Left ventricle myocardium inferior (tissue), 1 donor: ENCODE measurements around the gene CTTN. TPM values are rescaled to one million over a fixed set of nuclear protein-coding genes. Genes with fewer than 3 reads are reported as not detected.

Experiments used
- DNase-seq: peaks from one replicate; pipeline ENCODE4 v3.0.0-alpha.2; 2020
- H3K27ac ChIP-seq: fragments of 200-600 bp; replicated peaks from 2 replicates; pipeline ENCODE4 v1.8.0; 2021
- H3K27me3 ChIP-seq: fragments of 200-600 bp; 2 replicates; pipeline ENCODE4 v1.8.0; 2021; ENCODE audit warnings: low read depth
- H3K36me3 ChIP-seq: fragments of 200-600 bp; 2 replicates; pipeline ENCODE4 v1.8.0; 2021
- H3K4me1 ChIP-seq: fragments of 200-600 bp; 2 replicates; pipeline ENCODE4 v1.8.0; 2021
- H3K4me3 ChIP-seq: fragments of 200-600 bp; 2 replicates; pipeline ENCODE4 v1.8.0; 2021; ENCODE audit warnings: mild to moderate bottlenecking, moderate library complexity
- H3K9me3 ChIP-seq: fragments of 200-600 bp; replicated peaks from 2 replicates; pipeline ENCODE4 v1.8.0; 2021
- intact Hi-C: fragments of 100-400 bp; cut with micrococcal nuclease; formaldehyde crosslinking; loops from one replicate; pipeline ENCODE4 v1.11.0; 2022
- total RNA-seq: library from RNA; stranded (reverse); fragmentation: NEBNext Ultra II Directional; extraction: Animal tissue kit (Norgen Biotek cat#: 25700); gene quantifications from one replicate; pipeline ENCODE4 v1.2.1, GENCODE V29; 2021
- TF ChIP-seq, protein P1 (sequence below): fragments of 200-600 bp; IDR thresholded peaks from 2 replicates; pipeline ENCODE4 v1.8.0; 2021; ENCODE audit warnings: antibody characterized with exemption, mild to moderate bottlenecking, borderline replicate concordance
- donor health status: DM: no; HTN: yes; CAD: no; lungs with severe emphysema.

Gene CTTN
- total RNA-seq, 1 donor from 2014 or later: 144 TPM

DNA sequence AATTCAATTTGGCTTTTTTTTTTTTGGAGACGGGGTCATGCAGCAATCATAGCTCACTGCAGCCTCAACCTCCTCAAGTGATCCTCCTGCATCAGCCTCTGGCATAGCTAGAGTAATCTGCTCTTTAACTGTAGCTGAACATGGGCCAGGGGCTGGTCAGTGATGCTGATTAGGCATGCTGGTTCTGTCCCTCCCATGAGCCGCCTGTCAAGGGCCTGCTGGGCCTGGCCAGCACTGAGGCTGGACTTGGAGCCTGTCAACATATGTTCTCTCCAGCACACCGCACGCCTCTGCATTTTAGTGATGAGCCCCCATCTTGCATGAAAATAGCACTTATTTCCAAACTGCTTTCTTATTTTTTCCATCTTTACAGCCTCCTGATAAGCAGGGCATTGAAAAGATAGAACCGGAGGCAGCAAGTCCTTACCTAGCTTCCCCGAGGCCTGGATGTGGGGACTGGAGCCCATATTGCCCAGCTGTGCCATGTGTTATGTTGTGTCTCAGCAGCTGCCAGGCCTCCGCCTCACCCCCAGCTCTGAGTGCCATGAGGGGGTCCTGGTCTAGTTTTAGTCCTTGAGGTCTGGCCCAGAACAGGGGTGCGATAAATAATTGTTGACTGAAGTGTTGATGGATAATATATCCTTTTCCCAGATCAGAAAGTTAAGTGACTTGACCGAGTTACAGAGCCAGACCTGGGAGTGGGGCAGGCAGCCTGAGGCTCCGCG is 80.0 kb downstream of the CTTN start:
- no peaks in the 10 kb centered on the region for H3K27me3 ChIP-seq
- intact Hi-C loops: no loop called here
- H3K4me3 ChIP-seq: no peak overlapping the region
- no peaks in the 10 kb centered on the region for H3K36me3 ChIP-seq
- TF ChIP-seq, protein P1, sequence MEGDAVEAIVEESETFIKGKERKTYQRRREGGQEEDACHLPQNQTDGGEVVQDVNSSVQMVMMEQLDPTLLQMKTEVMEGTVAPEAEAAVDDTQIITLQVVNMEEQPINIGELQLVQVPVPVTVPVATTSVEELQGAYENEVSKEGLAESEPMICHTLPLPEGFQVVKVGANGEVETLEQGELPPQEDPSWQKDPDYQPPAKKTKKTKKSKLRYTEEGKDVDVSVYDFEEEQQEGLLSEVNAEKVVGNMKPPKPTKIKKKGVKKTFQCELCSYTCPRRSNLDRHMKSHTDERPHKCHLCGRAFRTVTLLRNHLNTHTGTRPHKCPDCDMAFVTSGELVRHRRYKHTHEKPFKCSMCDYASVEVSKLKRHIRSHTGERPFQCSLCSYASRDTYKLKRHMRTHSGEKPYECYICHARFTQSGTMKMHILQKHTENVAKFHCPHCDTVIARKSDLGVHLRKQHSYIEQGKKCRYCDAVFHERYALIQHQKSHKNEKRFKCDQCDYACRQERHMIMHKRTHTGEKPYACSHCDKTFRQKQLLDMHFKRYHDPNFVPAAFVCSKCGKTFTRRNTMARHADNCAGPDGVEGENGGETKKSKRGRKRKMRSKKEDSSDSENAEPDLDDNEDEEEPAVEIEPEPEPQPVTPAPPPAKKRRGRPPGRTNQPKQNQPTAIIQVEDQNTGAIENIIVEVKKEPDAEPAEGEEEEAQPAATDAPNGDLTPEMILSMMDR: no peak
- DNase-seq: no peak
- H3K9me3 ChIP-seq: no peaks in the 10 kb centered on the region
- peaks cover 42% of the 10 kb centered on the region for H3K4me1 ChIP-seq
- peak overlapping the region; percentile 74 for H3K27ac ChIP-seq

DNA sequence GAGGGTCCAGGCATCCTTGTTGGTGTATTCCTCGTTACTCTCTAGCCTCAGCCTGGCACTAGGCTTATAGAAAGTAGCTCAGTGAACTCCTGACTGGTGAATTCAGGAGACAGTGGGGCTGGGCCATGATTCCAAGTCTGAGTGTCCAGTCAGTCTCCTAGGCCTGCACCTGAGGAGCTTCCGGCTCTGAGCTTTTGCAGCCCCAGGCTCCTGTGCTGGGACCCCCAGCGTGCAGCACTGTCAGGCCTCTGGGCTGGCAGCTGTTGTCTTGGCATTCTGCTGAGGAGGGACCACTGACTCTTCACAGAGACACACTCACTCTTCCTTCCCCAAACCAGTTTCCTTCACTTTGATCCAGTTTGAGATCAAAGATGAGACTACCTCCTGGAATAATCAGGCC is 82.4 kb downstream of the CTTN start:
- DNase-seq: peak; percentile 10
- H3K27ac ChIP-seq: no peak overlapping the region
- H3K36me3 ChIP-seq: no peaks in the 10 kb centered on the region
- H3K9me3 ChIP-seq: no peaks in the 10 kb centered on the region
- H3K4me1 ChIP-seq: peaks cover 42% of the 10 kb centered on the region
- no peak overlapping the region for H3K4me3 ChIP-seq
- intact Hi-C loops: no loop called here
- TF ChIP-seq, protein P1: no peak
- no peaks in the 10 kb centered on the region for H3K27me3 ChIP-seq

DNA sequence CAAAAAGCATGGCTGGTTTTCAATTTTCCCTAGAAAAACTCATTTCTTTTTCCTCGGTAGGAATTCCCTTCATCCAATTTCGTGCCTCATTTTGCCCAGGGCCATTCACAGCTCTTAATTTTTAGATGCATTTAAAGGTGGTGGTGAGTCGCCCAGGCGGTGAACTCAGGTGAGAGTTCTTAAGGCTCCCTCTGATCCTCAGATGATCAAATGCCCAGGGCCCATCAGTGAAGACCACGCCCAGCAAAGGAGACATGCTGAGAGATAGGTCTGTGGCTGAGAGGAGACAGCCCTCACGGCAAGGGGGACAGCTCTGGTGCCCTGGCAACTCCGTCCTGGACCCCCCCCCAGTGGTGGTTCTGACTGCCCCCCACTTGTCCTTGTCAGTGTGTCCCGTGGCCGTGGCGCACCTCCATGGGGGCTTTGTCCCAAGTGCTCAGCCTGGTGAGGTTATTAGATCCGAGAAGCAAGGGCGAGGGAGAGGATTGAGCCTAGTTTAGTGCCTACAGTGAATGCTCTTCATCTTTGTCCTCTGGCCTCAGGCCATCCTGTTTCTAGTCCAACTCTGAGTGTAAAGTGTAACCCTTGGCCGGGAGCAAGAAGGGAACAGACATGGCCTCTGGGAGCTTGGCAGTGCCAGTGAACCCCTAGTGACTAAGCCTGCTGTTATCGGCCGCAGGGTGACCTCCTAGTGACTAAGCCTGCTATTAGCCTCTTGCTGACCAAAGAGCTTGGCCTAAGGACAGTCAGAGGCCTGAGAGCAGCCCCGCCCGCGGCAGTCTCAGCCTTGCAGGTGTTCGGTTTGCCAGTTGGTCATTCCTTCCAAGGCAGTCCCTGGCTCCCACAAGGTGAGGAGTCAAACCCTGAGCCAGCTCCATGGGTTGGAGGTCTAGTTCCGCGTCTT is 83.5 kb downstream of the CTTN start:
- peaks cover 39% of the 10 kb centered on the region for H3K4me1 ChIP-seq
- H3K36me3 ChIP-seq: no peaks in the 10 kb centered on the region
- peak; percentile 48 for DNase-seq
- no peaks in the 10 kb centered on the region for H3K27me3 ChIP-seq
- H3K27ac ChIP-seq: peak overlapping the region; percentile 94
- no peaks in the 10 kb centered on the region for H3K9me3 ChIP-seq
- H3K4me3 ChIP-seq: peak overlapping the region; percentile 44
- intact Hi-C loops: no loop called here
- TF ChIP-seq, protein P1: no peak

DNA sequence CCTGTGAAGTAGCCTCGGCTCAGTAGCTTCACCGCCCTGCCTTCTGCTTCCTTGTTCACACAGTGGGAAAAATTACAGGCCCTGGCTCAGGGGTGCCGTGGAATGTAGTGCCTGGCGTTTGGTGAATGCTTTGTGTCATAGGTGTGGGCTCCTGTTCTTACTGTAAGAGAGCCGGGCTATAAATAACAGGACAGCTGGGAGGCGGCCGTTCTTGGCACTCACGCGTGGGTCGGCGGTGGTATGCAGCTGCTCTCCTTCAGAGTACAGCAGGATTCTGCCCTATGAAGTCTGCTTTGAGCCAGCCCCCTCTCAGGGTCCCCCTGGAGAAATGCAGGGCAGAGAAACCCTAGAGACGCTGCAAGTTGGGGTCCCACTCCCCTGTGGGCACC is 84.2 kb downstream of the CTTN start:
- TF ChIP-seq, protein P1: no peak
- intact Hi-C loops: no loop called here
- H3K4me1 ChIP-seq: peaks cover 32% of the 10 kb centered on the region
- no peaks in the 10 kb centered on the region for H3K27me3 ChIP-seq
- H3K4me3 ChIP-seq: peak overlapping the region; percentile 44
- H3K27ac ChIP-seq: peak overlapping the region; percentile 94
- no peaks in the 10 kb centered on the region for H3K9me3 ChIP-seq
- peak; percentile 61 for DNase-seq
- no peaks in the 10 kb centered on the region for H3K36me3 ChIP-seq

DNA sequence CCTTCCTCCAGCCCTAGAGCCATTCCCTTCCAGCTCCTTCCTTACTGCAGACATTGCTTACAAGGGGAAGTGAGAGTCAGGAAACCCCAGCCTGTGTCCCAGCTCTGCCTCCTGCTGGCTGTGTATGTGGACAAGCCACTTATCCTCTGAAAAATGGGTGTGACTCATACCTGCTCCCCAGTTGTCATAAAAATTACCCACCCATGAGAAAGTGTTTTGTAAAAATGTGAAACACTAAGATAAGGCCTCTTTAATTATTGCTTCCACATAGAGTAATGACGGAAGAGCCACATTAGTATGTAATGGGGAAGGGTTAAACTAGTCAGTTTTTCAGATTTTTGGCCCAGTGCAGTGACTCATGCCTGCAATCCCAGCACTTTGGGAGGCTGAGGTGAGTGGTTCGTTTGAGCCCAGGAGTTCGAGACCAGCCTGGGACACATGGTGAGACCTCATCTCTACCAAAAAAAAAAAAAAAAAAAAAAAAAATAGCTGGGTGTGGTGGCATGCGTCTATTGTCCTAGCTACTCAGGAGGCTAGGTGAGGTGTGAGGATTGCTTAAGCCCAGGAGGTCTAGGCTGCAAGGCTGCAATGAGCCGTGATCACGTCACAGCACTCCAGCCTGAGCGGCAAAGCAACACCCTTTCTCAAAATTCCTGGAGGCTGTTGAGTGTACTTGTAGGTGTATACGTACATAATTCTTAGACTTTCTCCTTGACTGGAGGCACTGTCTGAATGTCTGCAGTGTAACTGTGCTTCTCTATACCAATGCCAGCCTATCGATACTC is 84.9 kb downstream of the CTTN start:
- DNase-seq: peak; percentile 45
- intact Hi-C loops: no loop called here
- peak overlapping the region; percentile 94 for H3K27ac ChIP-seq
- no peaks in the 10 kb centered on the region for H3K9me3 ChIP-seq
- no peaks in the 10 kb centered on the region for H3K36me3 ChIP-seq
- peak overlapping the region; percentile 44 for H3K4me3 ChIP-seq
- no peaks in the 10 kb centered on the region for H3K27me3 ChIP-seq
- TF ChIP-seq, protein P1: peak; percentile 63
- peaks cover 25% of the 10 kb centered on the region for H3K4me1 ChIP-seq
